Endometrial microvascular endothelial cells (primary cell): ENCODE results near the gene RABGAP1L. TPM values are rescaled to one million over a fixed set of nuclear protein-coding genes. Genes with fewer than 3 reads are reported as not detected.
"Not testable (repeated sequence)": the region's sequence is repeated elsewhere in the genome, so short reads cannot be mapped to it uniquely, and the experiment has no call there.

Source experiments
- in situ Hi-C: cut with HindIII; loops from 2 replicates; pipeline ENCODE4 v1.10.0; 2017; ENCODE audit warnings: low sequenced_read_pairs, low pct_unique_long_range_greater_than_20kb; ENCODE audit errors: inconsistent ontology term
- total RNA-seq: library from RNA; depleted of rRNA; stranded (reverse); fragments of >200 nt; gene quantifications from one replicate; pipeline ENCODE4 v1.2.3, GENCODE V29; 2015; ENCODE audit errors: inconsistent ontology term

Gene RABGAP1L
- total RNA-seq, 1 donor from 2014 or later: 15.5 TPM

- in situ Hi-C loops: no loop called here
Measured at GRCh38 chr1:174828264-174828663, 668.9 kb downstream of the RABGAP1L start.

DNA sequence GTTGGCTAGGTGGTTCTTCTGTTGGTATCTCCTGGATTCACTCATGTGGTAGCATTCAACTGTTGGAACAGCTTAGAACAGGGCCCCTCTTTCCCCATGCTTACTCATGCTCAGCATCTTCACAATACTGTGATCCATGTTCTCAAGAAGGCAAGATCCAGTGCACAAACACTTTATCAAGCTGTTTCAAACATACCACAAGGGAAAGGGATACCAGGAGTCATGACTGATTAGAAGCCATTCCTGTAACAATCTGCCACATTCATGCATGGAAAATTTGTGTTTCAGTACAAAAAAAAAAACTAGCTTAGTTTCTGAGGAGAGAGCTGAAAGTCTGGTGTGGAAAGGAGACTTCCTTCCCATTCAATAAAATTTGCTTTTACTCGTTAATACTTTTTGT is 670.7 kb downstream of the RABGAP1L start:
- in situ Hi-C loops: no loop called here

DNA sequence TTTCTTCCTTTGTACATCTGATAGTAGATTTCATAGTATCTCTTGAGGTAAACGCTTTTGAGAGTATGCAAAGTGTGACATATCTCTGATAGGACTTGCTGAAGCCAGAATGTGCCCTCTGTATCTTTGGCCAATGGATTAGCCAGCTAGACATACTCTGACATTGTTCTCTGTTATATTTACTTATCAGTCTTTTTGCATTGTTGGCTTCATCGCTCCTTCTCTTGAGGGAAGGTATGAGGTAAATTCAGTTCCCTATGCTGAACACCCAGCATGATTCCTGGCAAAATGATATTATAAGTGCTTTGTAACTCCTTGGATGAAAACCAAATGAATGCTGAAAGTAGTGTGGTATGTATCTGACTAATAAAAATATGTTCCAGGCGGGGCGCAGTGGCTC is 677.2 kb downstream of the RABGAP1L start:
- in situ Hi-C loops: no loop called here

- in situ Hi-C loops: no loop called here
Measured at GRCh38 chr1:174837386-174837785, 678.1 kb downstream of the RABGAP1L start.

- in situ Hi-C loops: no loop called here
Measured at GRCh38 chr1:174839211-174839610, 679.9 kb downstream of the RABGAP1L start.

DNA sequence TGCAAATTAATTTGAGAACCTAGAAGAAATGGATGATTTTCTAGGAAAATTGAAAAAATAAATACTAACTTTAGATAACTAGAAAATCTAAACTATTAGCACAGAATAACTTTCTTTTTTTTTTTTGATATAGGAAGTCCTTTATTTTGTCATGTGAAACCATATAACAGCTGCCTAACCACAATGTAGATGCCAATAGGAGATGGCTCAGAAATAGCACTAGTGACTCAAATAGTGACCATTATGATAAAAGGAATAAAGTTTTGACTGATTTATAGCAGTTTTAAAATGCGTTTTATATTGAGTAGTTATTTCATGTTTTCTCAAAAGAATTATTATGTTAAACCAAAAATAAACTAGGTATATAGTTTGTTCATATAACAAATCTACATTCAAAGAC is 682.4 kb downstream of the RABGAP1L start:
- in situ Hi-C loops: no loop called here

DNA sequence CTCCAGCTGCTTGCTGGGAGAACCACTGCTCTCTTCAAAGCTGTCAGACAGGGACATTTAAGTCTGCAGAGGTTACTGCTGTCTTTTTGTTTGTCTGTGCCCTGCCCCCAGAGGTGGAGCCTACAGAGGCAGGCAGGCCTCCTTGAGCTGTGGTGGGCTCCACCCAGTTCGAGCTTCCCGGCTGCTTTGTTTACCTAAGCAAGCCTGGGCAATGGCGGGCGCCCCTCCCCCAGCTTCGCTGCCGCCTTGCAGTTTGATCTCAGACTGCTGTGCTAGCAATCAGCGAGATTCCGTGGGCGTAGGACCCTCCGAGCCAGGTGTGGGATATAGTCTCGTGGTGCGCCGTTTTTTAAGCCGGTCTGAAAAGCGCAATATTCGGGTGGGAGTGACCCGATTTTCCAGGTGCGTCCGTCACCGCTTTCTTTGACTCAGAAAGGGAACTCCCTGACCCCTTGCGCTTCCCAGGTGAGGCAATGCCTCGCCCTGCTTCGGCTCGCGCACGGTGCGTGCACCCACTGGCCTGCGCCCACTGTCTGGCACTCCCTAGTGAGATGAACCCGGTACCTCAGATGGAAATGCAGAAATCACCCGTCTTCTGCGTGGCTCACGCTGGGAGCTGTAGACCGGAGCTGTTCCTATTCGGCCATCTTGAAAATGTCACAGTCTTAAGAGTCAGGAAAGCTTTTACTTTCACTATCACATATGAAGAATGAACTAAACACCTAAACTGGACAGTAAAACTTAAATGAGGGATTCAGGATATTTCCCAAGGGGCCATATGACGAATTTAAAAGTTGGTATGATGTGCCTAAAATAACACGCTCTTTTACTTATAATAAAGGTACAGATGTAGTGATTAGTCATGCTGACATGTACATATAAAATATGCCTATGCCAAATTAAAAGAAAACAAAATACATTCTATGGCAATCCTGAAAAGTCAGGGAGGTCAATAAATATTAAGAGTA is 689.6 kb downstream of the RABGAP1L start:
- in situ Hi-C loops: not testable (repeated sequence)

GRCh38 chr1:174850726-174851125 is 691.4 kb downstream of the RABGAP1L start:
- in situ Hi-C loops: no loop called here

GRCh38 chr1:174858301-174858700 is 699.0 kb downstream of the RABGAP1L start:
- in situ Hi-C loops: no loop called here

DNA sequence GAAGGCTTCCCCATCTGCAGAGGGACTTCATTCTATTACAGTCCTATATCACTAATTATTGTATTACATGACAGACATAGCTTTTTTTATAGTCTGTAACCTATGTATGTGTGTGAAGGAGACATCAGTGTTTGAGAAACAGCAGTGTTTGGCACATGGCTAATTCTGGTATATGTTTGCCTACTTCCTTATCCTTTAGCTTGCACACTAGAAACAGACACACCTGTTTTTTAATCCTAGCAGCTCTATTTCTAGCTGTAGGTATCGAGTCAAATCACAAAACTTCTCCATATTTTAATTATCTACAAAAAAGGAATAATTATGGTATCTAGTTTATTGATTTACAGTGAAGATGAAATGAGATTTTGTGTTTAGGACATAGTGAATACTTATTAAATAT is 711.0 kb downstream of the RABGAP1L start:
- in situ Hi-C loops: no loop called here

GRCh38 chr1:174871886-174872285 is 712.6 kb downstream of the RABGAP1L start:
- in situ Hi-C loops: no loop called here

GRCh38 chr1:174872615-174873058 is 713.3 kb downstream of the RABGAP1L start:
- in situ Hi-C loops: no loop called here

- in situ Hi-C loops: no loop called here
Measured at GRCh38 chr1:174874331-174875053, 715.2 kb downstream of the RABGAP1L start.

DNA sequence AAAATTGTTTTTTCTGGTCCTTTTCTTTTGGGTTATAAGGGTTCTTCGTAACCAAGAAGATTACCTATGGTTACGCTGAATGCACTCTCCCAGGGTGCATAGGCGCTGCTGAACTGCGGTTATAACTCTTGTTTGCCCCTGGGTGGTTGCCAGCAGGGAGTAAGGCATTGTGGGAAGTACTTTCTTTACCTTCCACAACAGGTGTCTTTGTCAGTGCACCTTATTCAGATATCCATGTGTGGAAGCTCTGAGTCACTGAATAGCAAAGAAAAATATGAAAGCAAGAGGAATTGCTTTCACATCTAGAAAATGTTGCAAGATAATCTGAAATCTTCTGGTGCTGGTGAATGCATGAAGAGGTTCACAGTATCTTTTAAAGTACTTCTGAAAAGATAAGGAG is 716.0 kb downstream of the RABGAP1L start:
- in situ Hi-C loops: no loop called here

- in situ Hi-C loops: no loop called here
Measured at GRCh38 chr1:174877208-174877673, 717.9 kb downstream of the RABGAP1L start.

- in situ Hi-C loops: no loop called here
Measured at GRCh38 chr1:174880171-174880570, 720.9 kb downstream of the RABGAP1L start.

GRCh38 chr1:174883409-174883808 is 724.1 kb downstream of the RABGAP1L start:
- in situ Hi-C loops: no loop called here

- in situ Hi-C loops: no loop called here
Measured at GRCh38 chr1:174884038-174884437, 724.7 kb downstream of the RABGAP1L start.

DNA sequence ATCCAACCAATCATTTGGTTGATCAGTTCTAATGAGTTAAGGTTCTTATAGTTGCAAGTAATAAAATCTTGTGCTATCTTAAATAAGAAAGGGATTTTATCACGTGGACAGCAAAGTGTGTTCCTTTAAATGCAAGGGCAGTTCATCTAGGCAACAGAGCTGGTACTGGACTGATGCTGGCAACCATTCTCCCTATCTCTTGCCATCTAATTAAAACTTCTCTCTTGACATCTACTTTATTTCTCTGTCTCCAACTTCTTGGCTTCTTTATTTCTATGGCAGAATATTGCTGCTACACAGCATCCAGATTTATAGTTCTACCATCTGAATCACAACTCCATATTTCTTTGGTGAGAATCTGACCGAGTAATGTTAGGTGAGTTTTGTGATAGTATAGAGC is 725.2 kb downstream of the RABGAP1L start:
- in situ Hi-C loops: no loop called here

DNA sequence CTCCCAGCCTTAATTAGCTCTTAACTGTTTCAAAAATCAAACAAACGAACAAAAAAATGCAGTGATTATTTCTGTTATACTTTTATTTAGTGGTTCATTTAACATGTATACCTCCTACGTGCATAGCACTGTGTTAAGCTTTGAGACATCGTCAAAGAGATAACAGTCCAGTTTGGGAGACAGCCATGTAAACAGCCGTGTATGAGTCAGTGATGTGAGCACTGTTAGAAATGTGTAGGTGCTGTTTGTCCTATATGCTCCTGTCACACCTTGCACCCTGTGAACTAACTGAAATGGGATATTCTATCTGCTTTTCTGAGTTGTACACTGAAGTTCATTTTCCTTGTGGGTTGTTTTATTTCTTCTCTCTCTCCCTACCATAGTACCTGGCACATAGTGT is 730.7 kb downstream of the RABGAP1L start:
- in situ Hi-C loops: no loop called here
